ENCODE measurements around the gene NSL1.
"Not testable (repeated sequence)": the region's sequence is repeated elsewhere in the genome, so short reads cannot be mapped to it uniquely, and the experiment has no call there.

The NSL1 gene

DNA sequence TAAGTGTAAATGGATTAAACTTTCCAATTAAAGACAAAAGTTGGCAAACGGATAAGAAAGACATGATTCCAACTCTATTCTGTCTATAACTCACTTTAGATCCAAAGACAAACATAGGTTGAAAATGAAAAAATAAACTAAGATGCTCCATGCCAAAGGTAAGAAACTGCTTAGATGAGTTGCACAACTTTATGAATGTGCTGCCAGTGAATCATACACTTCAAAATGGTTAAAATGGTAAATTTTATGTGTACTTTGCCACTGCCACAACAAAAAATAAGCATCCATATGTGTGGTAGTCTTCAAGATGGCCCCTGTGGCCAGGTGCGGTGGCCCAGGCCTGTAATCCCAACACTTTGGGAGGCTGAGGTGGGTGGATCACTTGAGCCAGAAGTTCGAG, 45.0 kb downstream of the NSL1 start:
- no peak for DNase-seq

DNA sequence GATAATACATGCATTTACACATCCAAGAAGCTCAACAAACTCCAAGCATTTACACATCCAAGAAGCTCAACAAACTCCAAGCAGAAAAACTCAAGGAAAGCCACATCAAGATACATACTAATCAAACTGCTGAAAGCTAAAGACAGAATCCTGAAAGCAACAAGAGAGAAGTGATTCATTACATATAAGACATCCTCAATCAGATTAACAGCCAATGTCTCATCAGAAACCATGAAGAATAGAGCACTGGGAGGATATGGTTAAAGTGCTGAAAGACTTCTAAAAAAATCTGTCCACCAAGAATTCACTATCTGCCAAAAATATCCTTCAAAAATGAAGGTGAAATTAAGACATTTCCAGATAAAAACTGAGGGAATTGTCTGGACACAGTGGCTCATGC, 46.3 kb downstream of the NSL1 start:
- no peak for DNase-seq

DNA sequence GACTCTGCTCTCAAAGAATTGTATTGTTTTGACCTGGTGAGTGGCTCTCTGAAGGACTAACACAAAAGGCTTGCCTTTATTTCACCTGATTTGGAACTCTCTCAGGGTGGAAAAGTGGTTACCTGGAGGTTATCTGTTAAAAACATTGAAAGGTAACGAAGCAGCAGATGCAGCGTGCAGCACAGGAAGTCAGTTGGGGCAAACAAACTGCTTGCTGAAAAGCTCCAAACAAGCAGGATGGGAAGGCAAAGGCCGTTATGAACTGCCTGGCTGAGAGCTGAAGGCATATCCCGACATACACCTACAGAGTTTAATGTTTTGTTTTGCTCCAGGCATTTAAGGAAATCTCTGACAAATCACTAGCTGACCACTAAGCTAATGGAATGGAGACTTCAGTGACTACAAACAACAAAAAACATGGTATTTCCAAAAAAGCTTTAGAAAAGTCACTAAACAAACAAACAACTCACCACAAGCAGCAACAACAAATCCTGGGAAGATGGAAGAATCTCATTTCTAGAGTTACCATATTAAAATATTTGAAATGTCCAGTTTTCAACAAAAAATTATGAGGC, 47.6 kb downstream of the NSL1 start:
- DNase-seq, result no peak

DNA sequence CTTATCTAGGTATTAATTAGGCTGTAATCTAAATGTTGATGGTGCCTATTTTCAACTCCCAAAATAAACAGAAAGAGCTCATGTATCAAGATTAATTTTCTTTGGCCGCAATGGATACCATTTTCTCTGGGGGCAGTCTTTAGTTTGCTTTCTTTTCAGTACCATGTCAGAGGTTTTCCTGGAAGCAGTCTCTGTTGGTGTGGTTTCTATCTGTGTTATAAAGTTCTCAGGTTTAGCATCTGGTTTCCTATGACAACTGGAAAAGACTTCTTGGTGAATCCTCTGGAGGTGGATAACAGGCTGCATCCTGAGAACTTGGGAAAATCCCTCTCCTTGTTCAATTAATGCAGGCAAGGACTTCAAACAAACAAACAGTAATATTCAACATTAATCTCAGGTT, 53.2 kb downstream of the NSL1 start:
- DNase-seq, result no peak

DNA sequence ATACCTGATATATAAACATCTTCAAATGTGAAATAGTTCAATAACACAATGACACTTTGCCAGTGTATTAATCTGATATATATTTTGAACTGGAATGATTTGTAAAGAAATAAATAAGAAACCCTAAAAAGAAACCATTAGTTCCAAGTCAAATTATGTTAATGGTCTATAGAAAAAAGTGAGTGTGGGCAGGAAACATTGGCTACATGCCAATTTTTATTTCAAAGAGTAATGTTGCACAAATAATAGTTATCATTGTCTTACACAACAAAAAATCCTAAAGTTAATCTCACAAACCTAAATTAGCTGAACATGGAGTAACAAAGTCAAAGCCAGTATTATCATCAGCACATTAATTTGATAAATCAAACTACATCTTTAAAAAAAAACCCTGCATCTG, 54.0 kb downstream of the NSL1 start:
- DNase-seq, result no peak

DNA sequence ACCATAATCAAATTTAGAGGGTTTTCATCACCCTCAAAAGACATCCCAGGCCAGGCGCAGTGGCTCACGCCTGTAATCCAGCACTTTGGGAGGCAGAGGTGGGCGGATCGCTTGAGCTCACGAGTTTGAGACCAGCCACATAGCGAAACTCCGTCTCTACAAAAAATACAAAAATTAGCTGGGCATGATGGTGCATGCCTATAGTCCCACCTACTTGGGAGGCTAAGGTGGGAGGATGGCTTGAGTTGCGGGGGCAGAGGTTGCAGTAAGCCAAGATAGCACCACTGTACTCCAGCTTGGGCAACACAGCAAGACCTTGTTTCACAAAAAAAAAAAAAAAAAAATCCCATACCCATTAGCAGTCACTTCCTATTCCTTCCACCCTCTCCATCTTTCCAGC, 58.5 kb downstream of the NSL1 start:
- no peak for DNase-seq

DNA sequence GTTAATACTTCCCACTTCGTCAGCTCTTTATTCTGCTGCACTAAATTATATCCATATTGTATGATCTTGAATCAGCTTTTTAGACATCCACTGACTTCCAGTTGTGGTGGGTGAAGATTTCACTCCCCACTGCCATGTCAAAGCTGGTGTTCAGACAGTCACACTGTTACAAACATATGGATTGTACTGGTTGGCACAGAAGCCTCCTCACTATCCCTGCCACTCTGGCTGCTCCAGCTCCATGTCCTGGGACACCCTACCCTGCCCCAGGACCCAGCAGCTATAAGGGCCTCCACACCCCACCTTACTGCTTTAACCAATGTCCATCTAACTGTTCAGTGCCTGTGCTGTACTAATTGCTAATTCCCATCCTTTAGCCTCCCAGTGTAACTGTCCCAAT, 59.9 kb downstream of the NSL1 start:
- no peak for DNase-seq

DNA sequence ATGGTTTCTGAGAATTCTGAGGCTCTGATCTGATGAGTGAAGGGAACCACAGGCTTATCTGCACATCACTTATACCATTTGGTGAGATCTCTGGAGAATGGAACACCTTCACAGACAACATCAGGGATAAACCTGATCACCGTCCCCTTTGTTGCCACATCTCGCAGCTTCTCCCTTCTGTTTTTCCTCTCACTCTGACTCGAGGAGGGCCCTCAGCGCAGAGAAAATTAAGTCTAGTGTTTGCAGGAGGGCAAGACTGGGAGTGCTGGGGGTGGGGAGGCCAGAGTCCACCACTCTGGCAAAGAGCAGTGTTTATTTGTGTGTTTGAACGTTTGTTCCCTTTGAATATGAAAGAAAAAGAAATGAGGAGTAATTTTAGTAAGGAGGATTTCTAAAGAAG, 63.0 kb downstream of the NSL1 start:
- no peak for DNase-seq

DNA sequence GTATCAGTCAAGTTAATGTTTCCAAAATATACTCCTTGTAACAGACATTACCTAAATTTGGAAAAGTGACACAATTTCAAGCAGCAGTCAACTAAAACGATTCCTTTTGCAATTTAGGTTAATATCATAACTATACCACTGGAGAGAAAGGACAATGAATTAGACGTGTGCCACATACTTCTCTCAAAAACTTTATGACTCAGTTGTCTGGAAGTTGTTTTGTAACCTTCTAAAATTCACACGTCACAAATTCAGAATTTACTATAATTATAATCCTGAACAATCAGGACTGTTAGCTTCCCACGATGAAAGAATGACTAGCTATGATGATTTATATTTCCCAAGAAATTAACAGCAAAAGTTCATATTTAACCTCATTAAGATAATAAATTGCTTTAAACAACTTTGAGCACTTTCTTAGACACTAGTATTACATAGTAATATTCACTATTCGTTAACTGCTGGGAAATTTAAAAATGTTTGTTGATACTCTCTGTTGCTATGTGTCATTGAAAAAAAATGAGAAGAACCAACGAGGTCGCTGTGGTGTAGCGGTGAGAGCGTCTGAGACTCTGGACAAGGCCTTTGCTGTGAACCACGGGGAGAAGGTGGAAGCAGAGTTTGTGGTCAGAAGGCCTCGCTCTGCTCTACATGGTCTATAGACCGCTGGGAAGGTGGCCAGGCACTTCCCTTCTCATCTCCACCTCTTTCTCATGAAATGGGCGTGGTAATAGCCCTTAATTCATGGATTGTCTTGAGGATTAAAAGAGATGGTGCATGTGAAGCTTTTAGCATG, 64.0 kb downstream of the NSL1 start:
- DNase-seq, result no peak

DNA sequence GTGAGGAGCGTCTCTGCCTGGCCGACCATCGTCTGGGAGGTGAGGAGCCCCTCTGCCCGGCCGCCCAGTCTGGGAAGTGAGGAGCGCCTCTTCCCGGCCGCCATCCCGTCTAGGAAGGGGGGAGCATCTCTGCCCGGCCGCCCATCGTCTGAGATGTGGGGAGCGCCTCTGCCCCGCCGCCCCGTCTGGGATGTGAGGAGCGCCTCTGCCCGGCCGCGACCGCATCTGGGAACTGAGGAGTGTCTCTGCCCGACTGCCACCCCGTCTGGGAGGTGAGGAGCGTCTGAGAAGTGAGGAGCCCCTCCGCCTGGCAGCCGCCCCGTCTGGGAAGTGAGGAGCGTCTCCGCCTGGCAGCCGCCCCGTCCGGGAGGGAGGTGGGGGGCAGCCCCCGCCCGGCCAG, 66.9 kb downstream of the NSL1 start:
- DNase-seq, result not testable (repeated sequence)

DNA sequence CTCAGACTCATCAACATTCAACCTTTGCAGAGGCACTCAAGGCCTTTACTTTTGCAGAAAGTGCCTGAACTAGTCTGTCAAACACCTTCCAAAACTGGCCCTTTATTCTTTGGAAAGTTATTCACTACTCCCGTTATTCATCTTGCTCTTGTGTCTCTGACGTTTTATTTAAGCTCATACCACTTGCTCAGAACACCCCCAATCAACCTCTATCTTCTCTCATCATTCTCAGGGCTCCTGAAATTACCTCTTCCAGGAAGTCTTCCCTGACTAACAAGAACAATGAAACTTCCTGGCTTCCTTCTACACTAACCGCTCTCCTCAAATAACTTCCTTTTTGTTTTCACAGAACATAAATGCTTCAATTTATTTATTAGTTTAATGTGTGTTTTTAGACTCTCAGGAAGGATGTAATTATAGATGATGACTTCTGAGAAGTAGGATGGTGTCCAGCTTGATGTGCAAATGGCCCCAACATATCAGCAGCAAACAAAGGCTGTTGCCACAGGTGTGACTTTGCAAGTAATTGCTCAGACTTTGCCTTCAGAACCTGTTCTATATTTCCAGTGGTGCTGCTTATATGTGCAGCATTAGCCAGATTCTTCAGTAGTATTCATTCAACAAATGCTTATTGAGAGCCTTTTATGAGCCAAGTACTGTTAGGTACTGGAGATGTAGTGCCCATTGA, 69.2 kb downstream of the NSL1 start:
- peak; percentile 20 for DNase-seq

DNA sequence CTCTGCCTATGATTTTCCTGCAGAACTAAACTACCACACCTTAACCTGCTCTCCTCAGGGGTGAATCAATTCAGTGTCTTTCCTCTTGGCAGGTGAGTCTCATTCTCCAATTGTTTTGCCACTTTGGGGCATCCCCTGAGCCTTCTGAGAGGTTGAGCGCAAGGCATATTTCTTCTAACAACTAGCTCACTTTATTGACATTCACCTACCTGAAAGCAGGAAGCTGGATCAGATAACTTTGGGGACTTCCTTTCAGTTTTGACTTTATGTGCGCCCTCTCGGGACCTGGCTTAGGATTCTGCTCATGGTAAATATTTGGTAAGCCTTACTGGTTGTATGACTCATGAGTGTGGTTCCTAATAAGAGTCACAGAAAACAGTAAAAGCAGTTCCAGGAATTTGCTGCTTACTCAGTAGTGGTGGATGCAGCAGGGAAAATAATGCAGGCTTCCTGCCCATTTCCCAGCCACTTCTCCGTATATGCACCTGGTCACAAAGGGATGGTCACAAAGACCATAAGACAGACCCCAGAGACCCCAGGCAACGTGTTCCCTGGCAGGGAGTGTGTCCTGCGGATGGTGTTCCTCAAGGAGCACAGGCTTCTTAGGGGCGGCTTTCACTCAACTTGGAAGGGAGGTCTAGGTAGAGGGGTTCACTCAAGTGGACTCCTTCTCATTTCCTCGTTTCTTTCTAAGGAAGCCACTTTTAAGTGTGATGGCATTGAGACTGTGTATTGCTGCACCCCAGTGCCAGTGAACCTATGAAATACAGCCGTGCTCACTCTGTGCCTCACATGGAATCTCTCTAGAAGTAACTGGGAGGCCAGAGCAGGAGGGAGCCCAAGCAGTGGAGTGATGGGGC, 70.0 kb downstream of the NSL1 start:
- no peak for DNase-seq

DNA sequence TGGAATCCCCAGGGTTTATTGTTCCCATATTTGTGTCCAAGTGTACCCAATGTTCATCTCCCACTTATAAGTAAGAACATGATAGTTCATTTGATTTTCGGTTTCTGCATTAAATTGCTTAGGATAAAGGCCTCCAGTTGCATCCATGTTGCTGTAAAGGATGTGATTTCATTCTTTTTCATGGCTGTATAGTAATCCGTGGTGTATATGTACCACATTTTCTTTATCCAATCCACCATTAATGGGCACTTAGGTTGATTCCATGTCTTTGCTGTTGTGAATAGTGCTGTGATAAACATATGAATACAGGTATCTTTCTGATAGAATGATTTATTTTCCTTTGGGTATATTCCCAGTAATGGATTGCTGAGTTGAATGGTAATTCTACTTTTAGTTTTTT, 71.9 kb downstream of the NSL1 start:
- no peak for DNase-seq

DNA sequence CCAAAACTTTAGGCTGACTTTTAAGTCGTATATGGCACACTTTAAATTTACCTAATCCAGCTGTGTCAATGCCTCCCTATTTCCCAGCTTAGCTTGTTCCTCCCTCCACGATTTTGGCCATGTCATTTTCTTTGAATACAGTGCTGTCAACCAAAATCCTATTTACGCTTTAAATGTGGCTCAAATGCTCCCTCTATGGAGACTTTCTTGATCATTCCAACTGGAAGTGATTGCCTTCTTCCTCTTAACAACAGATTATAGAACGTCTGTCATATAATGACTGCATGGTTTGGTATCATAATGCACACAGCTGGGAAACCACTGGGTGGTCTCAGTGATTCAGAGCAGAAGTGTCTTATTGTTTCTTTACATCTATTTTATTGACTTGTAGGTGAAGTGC, 73.1 kb downstream of the NSL1 start:
- DNase-seq, result no peak

DNA sequence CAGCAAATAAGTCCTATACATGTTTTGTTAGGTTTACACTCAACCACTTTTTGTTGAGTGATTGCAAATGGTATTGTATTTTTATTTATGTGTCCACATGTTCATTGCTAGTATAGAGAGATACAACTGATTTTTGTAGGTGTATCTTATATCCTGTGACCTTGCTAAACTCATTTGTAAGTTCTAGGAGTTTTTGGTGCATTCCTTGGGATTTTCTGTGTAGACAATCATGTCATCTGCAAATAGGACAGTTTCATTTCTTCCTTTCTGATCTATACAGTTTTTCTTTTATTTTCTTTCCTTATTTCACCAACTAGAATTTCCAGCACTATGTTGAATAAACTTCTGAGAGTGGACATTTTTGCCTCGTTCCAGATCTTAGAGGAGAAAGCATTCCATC, 75.4 kb downstream of the NSL1 start:
- DNase-seq, result no peak

DNA sequence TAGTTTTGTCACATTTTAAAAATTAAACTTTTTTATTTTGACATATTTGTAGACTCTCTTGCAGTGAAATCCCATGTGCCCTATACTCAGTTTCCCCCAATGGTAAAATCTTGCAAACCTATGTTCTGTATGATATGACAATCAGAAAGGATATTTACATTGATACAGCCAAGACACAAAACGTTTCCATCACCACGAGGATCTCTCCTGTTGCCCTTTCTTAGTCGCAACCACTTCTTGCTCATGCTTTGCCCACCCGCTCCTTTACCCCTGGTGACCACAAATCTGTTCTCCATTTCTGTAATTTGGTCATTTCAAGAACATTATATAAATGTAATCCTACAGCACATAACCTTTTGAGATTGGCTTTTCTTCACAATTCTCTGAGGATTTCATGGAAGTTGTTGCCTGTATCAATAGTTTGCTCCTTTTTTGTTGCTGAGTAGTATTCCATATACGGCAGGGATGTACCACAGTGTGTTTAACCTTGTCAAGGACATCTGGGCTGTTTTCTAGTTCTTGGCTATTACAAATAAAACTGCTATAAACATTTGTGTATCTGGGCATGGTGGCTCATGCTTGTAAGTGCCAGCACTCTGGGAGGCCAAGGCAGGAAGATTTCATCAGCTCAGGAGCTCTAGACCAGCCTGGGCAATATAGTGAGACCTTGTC, 78.0 kb downstream of the NSL1 start:
- DNase-seq, result no peak

DNA sequence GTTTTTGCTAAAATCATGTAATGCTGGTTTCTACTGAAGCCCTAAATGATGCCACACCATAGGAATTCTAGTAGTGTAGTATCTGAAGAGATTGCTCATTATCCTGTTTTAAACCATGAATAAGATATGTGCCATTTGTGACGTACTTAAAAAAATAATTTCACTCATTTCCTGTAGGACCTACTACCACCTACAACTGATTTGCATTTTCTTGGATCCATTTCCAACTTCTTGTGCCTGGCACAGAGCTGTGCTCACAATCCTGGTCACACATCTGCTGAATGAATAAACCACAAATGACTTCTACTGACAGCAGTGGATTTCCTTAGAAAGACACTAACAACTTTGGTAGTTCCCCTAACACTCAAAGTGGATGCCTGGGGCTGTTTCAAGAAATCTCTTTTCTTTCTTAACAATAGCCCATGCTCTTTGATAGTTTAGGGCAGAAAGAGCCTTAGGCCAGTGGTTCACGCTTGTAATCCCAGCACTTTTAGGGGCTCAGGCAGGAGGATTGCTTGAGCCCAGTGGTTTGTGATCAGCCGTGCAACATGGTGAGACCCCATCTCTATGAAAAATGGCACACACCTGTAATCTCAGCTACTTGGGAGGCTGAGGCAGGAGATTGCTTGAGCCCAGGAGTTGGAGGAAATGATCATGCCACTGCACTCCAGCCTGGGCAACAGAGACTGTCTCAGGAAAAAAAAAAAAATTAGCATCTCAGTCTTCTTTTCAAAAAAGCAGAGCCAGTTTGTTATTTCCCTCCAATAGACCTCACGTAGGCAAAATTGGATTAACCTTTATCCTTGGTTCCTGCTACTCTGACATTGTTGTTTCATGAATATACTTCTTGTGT, 78.9 kb downstream of the NSL1 start:
- DNase-seq, result no peak

DNA sequence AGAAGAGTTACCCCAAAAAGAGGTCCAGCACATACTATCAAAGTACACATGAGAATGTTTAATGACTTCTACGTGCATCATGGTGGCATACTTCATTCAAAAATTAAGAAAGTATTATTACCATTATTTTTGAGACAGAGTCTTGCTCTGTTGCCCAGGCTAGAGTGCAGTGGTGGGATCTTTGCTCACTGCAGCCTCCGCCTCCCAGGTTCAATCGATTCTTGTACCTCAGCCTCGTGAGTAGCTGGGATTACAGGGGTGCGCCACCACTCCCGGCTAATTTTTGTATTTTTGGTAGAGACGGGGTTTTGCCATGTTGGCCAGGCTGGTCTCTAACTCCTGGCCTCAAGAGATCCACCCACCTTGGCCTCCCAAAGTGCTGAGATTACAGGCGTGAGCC, 79.6 kb downstream of the NSL1 start:
- not testable (repeated sequence) for DNase-seq

DNA sequence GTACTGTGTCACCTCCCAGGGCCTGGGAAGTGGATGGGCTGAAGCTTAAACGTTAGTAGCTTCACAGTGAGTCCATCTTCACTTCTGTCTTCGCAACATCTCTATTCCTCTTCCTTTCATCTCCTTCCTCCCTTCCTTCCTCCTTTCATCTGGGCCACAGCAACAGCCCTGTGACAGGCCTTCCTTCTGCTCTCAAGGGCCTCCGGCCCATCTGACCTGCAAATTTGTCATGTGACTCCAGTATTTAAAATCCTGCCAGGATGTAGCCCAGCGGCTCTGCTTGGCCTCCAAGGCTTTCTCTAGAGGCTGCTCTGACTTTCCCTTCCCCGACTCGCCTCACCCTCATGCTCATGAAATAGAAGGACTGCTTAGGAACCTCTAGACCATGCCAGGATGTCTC, 81.0 kb downstream of the NSL1 start:
- DNase-seq, result no peak

DNA sequence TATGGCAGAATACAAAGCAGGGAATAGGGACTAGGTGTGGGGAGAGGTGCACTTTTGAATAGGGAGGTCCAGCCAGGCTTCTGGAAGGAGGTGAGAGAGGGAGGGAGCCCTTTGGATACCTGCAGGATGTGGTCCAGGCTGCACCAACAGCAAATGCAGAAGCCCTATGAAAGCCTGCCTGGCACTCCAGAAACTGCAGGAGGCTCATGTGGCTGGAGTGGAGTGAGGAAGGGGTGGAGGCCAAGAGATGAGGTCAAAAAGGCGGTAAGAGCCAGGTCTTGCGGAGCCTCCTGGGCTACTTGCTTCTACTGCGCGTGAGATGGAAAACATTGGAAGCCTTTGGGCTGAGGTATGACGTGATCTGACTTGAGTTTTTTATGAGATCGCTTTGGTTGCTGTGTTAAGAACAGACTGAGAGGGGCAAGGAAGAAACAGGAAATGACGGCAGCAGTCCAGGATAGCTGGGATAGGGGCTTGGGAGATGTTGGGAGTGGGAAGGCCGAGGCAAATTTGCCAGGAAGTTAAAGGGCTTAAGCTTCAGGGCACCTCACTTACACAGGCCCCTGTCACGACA, 87.5 kb downstream of the NSL1 start:
- DNase-seq, result no peak

DNA sequence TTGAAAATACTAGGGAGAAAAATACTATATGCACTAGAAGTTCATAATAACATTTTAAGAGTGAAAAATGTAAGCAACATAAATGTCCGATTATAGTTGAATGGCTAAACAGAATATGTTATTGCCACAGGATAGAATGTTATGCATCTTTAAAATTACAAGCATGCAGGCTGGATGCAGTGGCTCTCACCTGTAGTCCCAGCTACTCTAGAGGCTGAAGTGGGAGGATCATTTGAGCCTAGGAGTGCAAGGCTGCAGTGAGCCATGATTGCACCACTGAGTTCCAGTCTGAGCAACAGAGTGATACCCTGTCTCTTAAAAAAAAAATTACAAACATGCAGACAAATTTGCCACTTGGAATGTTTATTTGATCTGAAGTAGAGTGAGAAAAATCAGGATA, 88.9 kb downstream of the NSL1 start:
- no peak for DNase-seq

DNA sequence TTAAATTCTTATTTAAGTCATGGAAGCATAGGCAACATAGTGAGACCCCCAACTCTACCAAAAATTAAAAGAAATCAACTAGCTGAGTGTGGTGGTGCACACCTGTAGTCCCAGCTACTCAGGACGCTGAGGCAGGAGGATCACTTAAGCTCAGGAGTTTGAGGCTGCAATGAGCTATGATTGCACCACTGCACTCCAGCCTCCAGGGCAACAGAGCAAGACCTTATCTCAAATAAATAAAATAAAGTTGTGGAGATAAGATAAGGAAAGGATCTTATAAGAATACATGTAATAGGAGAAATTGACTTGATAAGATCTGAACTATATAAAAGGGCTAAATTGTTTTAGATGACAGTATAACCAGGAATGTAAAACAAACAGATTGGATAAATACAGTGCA, 89.7 kb downstream of the NSL1 start:
- no peak for DNase-seq
